Aorta (tissue), 5 donors: Measurements from ENCODE around the gene SCLY. TPM values are rescaled to one million over a fixed set of nuclear protein-coding genes. Genes with fewer than 3 reads are reported as not detected.

ENCODE experiments used
- ATAC-seq: fragments of 200-7000 bp; cut with Tn5 transposase; one replicate; pipeline ENCODE4 v1.9.1; 2022; ENCODE audit warnings: moderate library complexity; ENCODE audit not compliant: low FRiP score
- DNase-seq, 2 donors: peaks; one replicate each; pipeline ENCODE4 v3.0.0-alpha.2; 2020
- H3K27ac ChIP-seq, 2 donors: one replicate each; pipeline ENCODE4 v1.5.1; 2013; ENCODE audit warnings: low read length in 2 of 2, mild to moderate bottlenecking in 2 of 2, moderate library complexity in 2 of 2, control low read depth in 1 of 2, inconsistent platforms in 1 of 2, low read depth in 1 of 2
- H3K27me3 ChIP-seq, 2 donors: one replicate each; pipeline ENCODE4 v1.6.1; 2013; ENCODE audit warnings: control low read depth in 1 of 2, low read length in 1 of 2, mild to moderate bottlenecking in 1 of 2, moderate library complexity in 1 of 2; ENCODE audit not compliant: insufficient read depth in 2 of 2, control insufficient read depth in 1 of 2
- H3K36me3 ChIP-seq, 2 donors: one replicate each; pipeline ENCODE4 v1.6.1; 2013; ENCODE audit warnings: control low read depth in 1 of 2, low read length in 1 of 2, mild to moderate bottlenecking in 1 of 2; ENCODE audit not compliant: insufficient read depth in 2 of 2, control insufficient read depth in 1 of 2
- H3K4me1 ChIP-seq, 2 donors: one replicate each; pipeline ENCODE4 v1.6.1; 2013; ENCODE audit warnings: low read length in 2 of 2, control low read depth in 1 of 2, mild to moderate bottlenecking in 1 of 2, moderate library complexity in 1 of 2; ENCODE audit not compliant: insufficient read depth in 2 of 2, control insufficient read depth in 1 of 2
- H3K4me3 ChIP-seq, 2 donors: one replicate each; pipeline ENCODE4 v1.5.1; 2013; ENCODE audit warnings: low read length in 2 of 2, control low read depth in 1 of 2, mild to moderate bottlenecking in 1 of 2
- H3K9me3 ChIP-seq: one replicate; pipeline ENCODE4 v1.6.1; 2013; ENCODE audit warnings: mild to moderate bottlenecking, low read length; ENCODE audit not compliant: control insufficient read depth
- WGBS, 2 donors: extraction: QIAGEN DNeasy Blood & Tissue Kit; methylation state at CpG; one replicate each; pipeline ENCODE4 v1.1.7; 2013; 5-methylcytosine and 5-hydroxymethylcytosine counted together
- intact Hi-C, 2 donors: fragments of 100-400 bp; cut with DNase I; formaldehyde crosslinking; loops; one replicate each; pipeline versions ENCODE4 v1.14.2 to v1.15.0; 2022
- polyA plus RNA-seq, 2 donors: library from polyadenylated mRNA; stranded (reverse); fragments of 200-250 nt; gene quantifications; one replicate each; pipeline ENCODE4 v1.2.3, GENCODE V29; 2013
- total RNA-seq, 2 donors: library from RNA; stranded (reverse); fragmentation: NEBNext Ultra II Directional; extraction: Animal tissue kit (Norgen Biotek cat#: 25700); gene quantifications; one replicate each; pipeline ENCODE4 v1.2.1, GENCODE V29; 2021
- donor health status: healthy with polysubstance abuse.
- donor health status: Bipolar disorder and iron deficiency.
- donor health status: DM: no; HTN: no; CAD: no.
- donor health status: DM: no; HTN: no; CAD: no.
- donor health status: DM: yes; HTN: yes; CAD: no.

SCLY gene
- total and polyA plus RNA-seq, 4 donors: 6.3 to 15.4 (median 12.6) TPM

DNA sequence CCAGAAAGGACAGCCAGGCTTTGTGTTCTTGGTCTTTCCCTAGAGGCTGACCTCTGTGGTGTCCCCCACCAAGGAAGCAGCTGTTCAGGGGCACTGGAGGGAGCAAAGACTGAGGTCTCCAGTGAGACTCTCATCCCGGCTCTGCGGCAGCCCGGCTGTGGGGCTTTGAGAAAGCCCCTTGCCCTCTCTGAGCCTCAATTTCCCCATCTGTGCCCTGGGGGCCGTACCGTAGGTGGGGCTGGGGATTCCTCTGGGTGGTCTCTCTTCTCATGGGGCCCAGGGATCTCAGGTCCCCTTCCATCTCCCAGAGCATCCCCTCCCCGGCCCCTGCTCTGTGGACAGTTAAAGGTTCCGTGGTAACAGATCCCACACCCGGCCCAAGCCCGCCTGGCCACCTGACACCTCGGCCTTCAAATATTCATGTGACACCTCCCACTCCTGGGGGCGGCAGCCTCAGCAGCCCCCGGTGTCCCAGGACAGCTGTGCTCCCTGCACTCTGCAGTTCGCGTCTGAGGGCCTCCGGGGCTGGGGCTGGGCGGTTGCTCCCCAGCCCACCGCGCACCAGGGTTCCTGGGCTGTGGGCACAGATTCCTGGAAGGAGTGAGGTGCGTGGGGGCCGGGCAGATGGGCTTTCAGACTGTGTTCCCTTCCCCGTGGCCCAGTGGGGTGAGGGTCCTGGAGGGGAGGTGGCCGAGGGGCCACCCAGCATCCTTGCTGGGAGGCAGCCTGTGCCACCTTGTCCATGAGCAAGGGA is 62.6 kb downstream of the SCLY start:
- 86 to 89% methylated on average over 22 of the region's 22 CpGs for WGBS, 2 donors
- no peaks in the 10 kb centered on the region for H3K27me3 ChIP-seq
- intact Hi-C loops: no loop called here
- H3K27ac ChIP-seq: no peak overlapping the region
- no peaks in the 10 kb centered on the region for H3K36me3 ChIP-seq
- H3K4me3 ChIP-seq: no peak overlapping the region
- ATAC-seq: no peak
- DNase-seq: peak in 1 of 2 donors; percentile 68
- H3K9me3 ChIP-seq: no peaks in the 10 kb centered on the region
- H3K4me1 ChIP-seq: no peaks in the 10 kb centered on the region

- Histone ChIP-seq H3K27me3 (no peaks in the 10 kb centered on the region), H3K27ac (no peak overlapping the region), H3K4me3 (no peak overlapping the region), H3K36me3 (no peaks in the 10 kb centered on the region), H3K4me1 (no peaks in the 10 kb centered on the region), H3K9me3 (no peaks in the 10 kb centered on the region)
- 80 to 82% methylated on average over 14 of the region's 14 CpGs for WGBS, 2 donors
- no peak for ATAC-seq
- peak in 1 of 2 donors; percentile 68 for DNase-seq
- intact Hi-C loops: no loop called here
Observed at GRCh38 chr2:238123991-238124470, 63.2 kb downstream of the SCLY start.

- Histone ChIP-seq H3K4me3 (no peak overlapping the region), H3K9me3 (no peaks in the 10 kb centered on the region), H3K36me3 (no peaks in the 10 kb centered on the region), H3K27ac (no peak overlapping the region), H3K4me1 (no peaks in the 10 kb centered on the region), H3K27me3 (no peaks in the 10 kb centered on the region)
- intact Hi-C loops: no loop called here
- WGBS, 2 donors: 90 to 96% methylated on average over 18 to 19 of the region's 19 CpGs
- DNase-seq: peak in 1 of 2 donors; percentile 67
- ATAC-seq: no peak
Observed at GRCh38 chr2:238124488-238125126, 63.8 kb downstream of the SCLY start.

DNA sequence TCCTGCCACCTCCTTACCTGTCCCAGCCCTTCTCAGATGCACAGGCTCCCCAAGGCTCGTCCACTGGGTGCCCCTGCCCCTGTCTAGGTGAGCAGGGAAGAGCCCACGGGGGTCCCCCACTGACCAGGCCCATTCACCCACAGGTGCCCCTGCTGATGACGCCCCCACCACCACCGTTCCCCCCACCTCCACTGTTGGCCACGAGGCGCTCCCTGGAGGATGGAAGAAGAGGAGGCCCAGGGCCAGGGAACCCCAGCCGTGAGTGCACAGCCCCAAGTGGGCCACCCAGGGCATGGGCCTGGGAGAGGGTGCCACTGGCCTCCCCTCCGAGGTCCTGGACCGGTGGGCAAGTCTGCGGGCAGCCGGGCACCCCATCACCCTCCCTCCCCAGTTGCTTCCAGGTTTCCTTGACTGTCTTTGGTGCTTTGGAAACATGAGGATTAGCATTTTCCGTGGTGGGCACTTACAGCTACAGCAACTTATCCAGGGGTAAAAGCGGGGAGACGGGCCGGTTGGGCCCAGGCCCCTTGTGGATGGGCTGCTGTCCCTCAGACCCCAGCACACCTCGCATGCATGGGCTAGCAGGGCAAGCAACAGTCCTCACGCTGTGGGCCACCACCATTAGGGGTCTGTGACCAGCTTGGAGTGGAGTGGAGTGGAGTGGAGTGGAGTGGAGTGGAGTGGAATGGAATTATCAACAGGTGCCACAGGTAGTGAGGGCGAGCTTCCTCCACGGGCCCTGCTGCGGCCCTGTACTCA is 64.5 kb downstream of the SCLY start:
- DNase-seq: peak in 1 of 2 donors; percentile 59
- H3K4me1 ChIP-seq: no peaks in the 10 kb centered on the region
- no peaks in the 10 kb centered on the region for H3K36me3 ChIP-seq
- WGBS, 2 donors: 93 to 94% methylated on average over 19 to 20 of the region's 20 CpGs
- no peak overlapping the region for H3K4me3 ChIP-seq
- no peaks in the 10 kb centered on the region for H3K27me3 ChIP-seq
- no peak for ATAC-seq
- no peaks in the 10 kb centered on the region for H3K9me3 ChIP-seq
- no peak overlapping the region for H3K27ac ChIP-seq
- intact Hi-C loops: no loop called here

GRCh38 chr2:238126338-238126737 is 65.5 kb downstream of the SCLY start:
- Histone ChIP-seq H3K27ac (no peak overlapping the region), H3K4me3 (no peak overlapping the region), H3K9me3 (no peaks in the 10 kb centered on the region), H3K36me3 (no peaks in the 10 kb centered on the region), H3K4me1 (no peaks in the 10 kb centered on the region), H3K27me3 (no peaks in the 10 kb centered on the region)
- no peak for DNase-seq
- no peak for ATAC-seq
- intact Hi-C loops: no loop called here
- WGBS, 2 donors: 90 to 98% methylated on average over 2 of the region's 2 CpGs

GRCh38 chr2:238126775-238127164 is 66.0 kb downstream of the SCLY start:
- intact Hi-C loops: no loop called here
- H3K9me3 ChIP-seq: no peaks in the 10 kb centered on the region
- WGBS, 2 donors: 85 to 88% methylated on average over 2 of the region's 2 CpGs
- no peaks in the 10 kb centered on the region for H3K27me3 ChIP-seq
- H3K27ac ChIP-seq: no peak overlapping the region
- DNase-seq: no peak
- no peak for ATAC-seq
- H3K4me1 ChIP-seq: no peaks in the 10 kb centered on the region
- no peaks in the 10 kb centered on the region for H3K36me3 ChIP-seq
- no peak overlapping the region for H3K4me3 ChIP-seq

GRCh38 chr2:238127165-238128060 is 66.6 kb downstream of the SCLY start:
- Histone ChIP-seq H3K4me3 (no peak overlapping the region), H3K9me3 (no peaks in the 10 kb centered on the region), H3K27ac (no peak overlapping the region), H3K36me3 (no peaks in the 10 kb centered on the region), H3K4me1 (no peaks in the 10 kb centered on the region), H3K27me3 (no peaks in the 10 kb centered on the region)
- 44 to 46% methylated on average over 36 of the region's 36 CpGs for WGBS, 2 donors
- ATAC-seq (peak; percentile 51), DNase-seq (peak in 1 of 2 donors; percentile 78)
- intact Hi-C loops: no loop called here

GRCh38 chr2:238128061-238128440 is 67.2 kb downstream of the SCLY start:
- DNase-seq (peak in 1 of 2 donors; percentile 59), ATAC-seq (no peak)
- H3K4me1 ChIP-seq: no peaks in the 10 kb centered on the region
- intact Hi-C loops: no loop called here
- no peaks in the 10 kb centered on the region for H3K36me3 ChIP-seq
- WGBS, 2 donors: 93 to 96% methylated on average over 22 of the region's 22 CpGs
- H3K4me3 ChIP-seq: no peak overlapping the region
- no peaks in the 10 kb centered on the region for H3K9me3 ChIP-seq
- no peak overlapping the region for H3K27ac ChIP-seq
- no peaks in the 10 kb centered on the region for H3K27me3 ChIP-seq
